Stimulated activated effector memory CD8-positive, alpha-beta T cell treated with anti-CD3 and anti-CD28 coated beads, Interleukin-12 subunit alpha, Interleukin-12 subunit beta, amount 100 ng/mL, for 72 hours (primary cell): Measurements from ENCODE around the gene TMPRSS11F.

Experiments
- ATAC-seq: fragments of 150-1000 bp; cut with Tn5 transposase; 2 replicates; pipeline ENCODE4 v1.10.0; 2021
- DNase-seq, 2 donors: peaks; one replicate each; pipeline ENCODE4 v3.0.0; 2021 to 2022; ENCODE audit warnings: low spot score in 2 of 2
- H3K27ac Mint-ChIP-seq: one replicate; pipeline ENCODE4 v1.8.0; 2022; ENCODE audit warnings: mild to moderate bottlenecking, mixed read lengths
- H3K36me3 Mint-ChIP-seq: one replicate; pipeline ENCODE4 v1.8.0; 2022; ENCODE audit warnings: mild to moderate bottlenecking, mixed read lengths
- H3K4me1 Mint-ChIP-seq: one replicate; pipeline ENCODE4 v1.8.0; 2022; ENCODE audit warnings: mixed read lengths
- H3K4me3 Mint-ChIP-seq: one replicate; pipeline ENCODE4 v1.8.0; 2022; ENCODE audit warnings: mild to moderate bottlenecking, mixed read lengths
- H3K9me3 Mint-ChIP-seq: one replicate; pipeline ENCODE4 v1.8.0; 2022; ENCODE audit warnings: mixed read lengths

Gene TMPRSS11F

DNA sequence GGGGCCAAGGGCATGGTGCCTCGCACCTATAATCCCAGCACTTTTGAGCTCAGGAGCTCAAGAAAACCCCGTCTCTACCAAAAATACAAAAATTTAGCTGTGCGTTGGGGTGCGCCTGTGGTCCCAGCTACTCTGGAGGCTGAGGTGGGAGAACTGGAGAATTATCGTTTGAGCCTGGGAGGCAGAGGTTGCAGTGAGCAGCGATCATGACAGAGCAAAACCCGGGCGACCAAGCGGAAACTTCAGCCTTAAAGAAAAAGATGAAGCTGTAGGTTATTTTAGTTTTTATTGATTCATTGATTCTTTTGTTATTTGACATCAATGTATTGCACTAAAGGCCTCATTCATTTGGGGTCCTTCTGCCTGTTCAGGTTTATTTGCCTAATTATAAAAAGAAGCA lies 5.4 kb downstream of the TMPRSS11F start:
- DNase-seq (no peak), ATAC-seq (no peak)
- H3K36me3 Mint-ChIP-seq = no peaks in the 10 kb centered on the region
- H3K4me1 Mint-ChIP-seq = no peaks in the 10 kb centered on the region
- no peak overlapping the region for H3K4me3 Mint-ChIP-seq
- no peak overlapping the region for H3K27ac Mint-ChIP-seq
- H3K9me3 Mint-ChIP-seq = no peaks in the 10 kb centered on the region

GRCh38 chr4:68123525-68123924 lies 6.1 kb downstream of the TMPRSS11F start:
- no peak for ATAC-seq
- no peaks in the 10 kb centered on the region for H3K4me1 Mint-ChIP-seq
- H3K9me3 Mint-ChIP-seq = no peaks in the 10 kb centered on the region
- no peak overlapping the region for H3K4me3 Mint-ChIP-seq
- H3K36me3 Mint-ChIP-seq = no peaks in the 10 kb centered on the region
- no peak for DNase-seq
- no peak overlapping the region for H3K27ac Mint-ChIP-seq

DNA sequence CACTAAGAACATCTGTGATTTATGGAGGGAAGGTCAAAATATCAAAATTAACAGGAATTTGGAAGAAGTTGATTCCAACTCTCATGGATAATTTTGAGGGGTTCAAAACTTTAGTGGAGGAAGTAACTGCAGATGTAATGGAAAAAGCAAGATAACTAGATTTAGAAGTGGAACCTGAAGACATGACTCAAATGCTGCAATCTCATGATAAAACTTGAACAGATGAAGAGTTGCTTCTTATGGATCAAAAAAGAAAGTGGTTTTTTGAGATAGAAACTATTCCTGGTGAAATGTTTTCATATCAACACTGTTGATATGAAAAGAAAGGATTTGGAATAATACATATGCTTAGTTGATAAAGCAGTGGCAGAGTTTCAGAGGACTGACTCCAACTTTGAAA lies 9.7 kb downstream of the TMPRSS11F start:
- no peak overlapping the region for H3K27ac Mint-ChIP-seq
- H3K9me3 Mint-ChIP-seq = no peaks in the 10 kb centered on the region

GRCh38 chr4:68110441-68110840 lies 19.2 kb downstream of the TMPRSS11F start:
- Mint-ChIP-seq H3K27ac (no peak overlapping the region), H3K4me1 (no peaks in the 10 kb centered on the region), H3K9me3 (no peaks in the 10 kb centered on the region), H3K4me3 (no peak overlapping the region), H3K36me3 (no peaks in the 10 kb centered on the region)
- no peak for DNase-seq
- ATAC-seq = no peak

More for the DNA sequence above, 9.7 kb downstream of the TMPRSS11F start:
- H3K36me3 Mint-ChIP-seq = no peaks in the 10 kb centered on the region
- no peak overlapping the region for H3K4me3 Mint-ChIP-seq
- ATAC-seq (no peak), DNase-seq (no peak)
- no peaks in the 10 kb centered on the region for H3K4me1 Mint-ChIP-seq

DNA sequence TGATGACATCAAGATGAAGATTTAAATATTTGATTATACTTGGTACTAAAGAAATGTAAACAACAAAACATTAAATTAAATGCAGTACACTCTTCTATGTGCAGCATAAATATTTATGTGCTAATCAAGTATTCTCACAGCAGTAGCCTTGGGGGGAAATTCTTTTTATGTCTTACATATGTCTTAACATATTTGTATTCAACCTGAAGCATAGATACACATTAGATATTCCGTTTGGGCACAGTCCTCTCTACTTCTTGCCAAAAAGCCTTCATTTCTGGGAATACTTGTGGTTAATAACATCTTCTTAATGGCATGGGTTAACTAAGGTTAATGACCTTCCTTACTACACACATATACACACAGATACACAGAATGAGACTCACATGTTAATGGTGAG lies 19.8 kb downstream of the TMPRSS11F start:
- no peak for ATAC-seq
- Mint-ChIP-seq H3K4me3 (no peak overlapping the region), H3K36me3 (no peaks in the 10 kb centered on the region), H3K27ac (no peak overlapping the region), H3K9me3 (no peaks in the 10 kb centered on the region), H3K4me1 (no peaks in the 10 kb centered on the region)
- DNase-seq = no peak

- DNase-seq (no peak), ATAC-seq (peak; percentile 8)
- no peak overlapping the region for H3K27ac Mint-ChIP-seq
- no peak overlapping the region for H3K4me3 Mint-ChIP-seq
- no peaks in the 10 kb centered on the region for H3K36me3 Mint-ChIP-seq
- peaks cover 11% of the 10 kb centered on the region for H3K9me3 Mint-ChIP-seq
- no peaks in the 10 kb centered on the region for H3K4me1 Mint-ChIP-seq
Observed at GRCh38 chr4:68082758-68083157, 46.9 kb downstream of the TMPRSS11F start.

GRCh38 chr4:68079928-68080327 lies 49.7 kb downstream of the TMPRSS11F start:
- H3K27ac Mint-ChIP-seq = no peak overlapping the region
- DNase-seq (no peak), ATAC-seq (no peak)
- no peaks in the 10 kb centered on the region for H3K4me1 Mint-ChIP-seq
- no peak overlapping the region for H3K4me3 Mint-ChIP-seq
- H3K9me3 Mint-ChIP-seq = peaks cover 6% of the 10 kb centered on the region
- no peaks in the 10 kb centered on the region for H3K36me3 Mint-ChIP-seq

- peaks cover 6% of the 10 kb centered on the region for H3K9me3 Mint-ChIP-seq
- no peak overlapping the region for H3K27ac Mint-ChIP-seq
- H3K4me3 Mint-ChIP-seq = no peak overlapping the region
- ATAC-seq = peak; percentile 19
- H3K4me1 Mint-ChIP-seq = no peaks in the 10 kb centered on the region
- DNase-seq = no peak
- H3K36me3 Mint-ChIP-seq = no peaks in the 10 kb centered on the region
Observed at GRCh38 chr4:68077737-68078136, 51.9 kb downstream of the TMPRSS11F start.

GRCh38 chr4:68077301-68077700 lies 52.4 kb downstream of the TMPRSS11F start:
- Mint-ChIP-seq H3K4me1 (no peaks in the 10 kb centered on the region), H3K36me3 (no peaks in the 10 kb centered on the region)
- no peak for DNase-seq

DNA sequence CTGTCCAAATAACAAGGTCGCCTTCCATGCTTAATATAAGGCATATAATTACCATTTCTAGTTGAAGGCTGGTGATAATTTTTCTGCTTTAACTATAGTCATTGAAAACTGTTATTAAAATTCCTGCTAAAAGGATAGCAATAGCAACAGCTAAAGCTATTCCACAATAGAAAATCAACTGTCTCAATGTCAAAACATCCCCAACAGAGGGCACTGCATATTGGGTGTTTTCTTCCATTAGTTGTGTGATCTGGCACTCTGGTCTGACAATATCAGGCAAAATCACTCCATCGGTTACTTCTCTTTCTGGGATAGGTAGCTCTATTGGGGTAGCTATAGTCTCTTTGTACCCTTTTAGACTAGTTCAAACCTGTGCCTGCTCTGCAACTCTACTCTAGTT lies 53.5 kb downstream of the TMPRSS11F start:
- Mint-ChIP-seq H3K4me1 (no peaks in the 10 kb centered on the region), H3K27ac (no peak overlapping the region), H3K9me3 (peaks cover 6% of the 10 kb centered on the region), H3K4me3 (no peak overlapping the region), H3K36me3 (no peaks in the 10 kb centered on the region)
- DNase-seq (no peak), ATAC-seq (no peak)

More at GRCh38 chr4:68077301-68077700, 52.4 kb downstream of the TMPRSS11F start:
- ATAC-seq = peak; percentile 16
- H3K9me3 Mint-ChIP-seq = peaks cover 6% of the 10 kb centered on the region
- H3K27ac Mint-ChIP-seq = no peak overlapping the region
- no peak overlapping the region for H3K4me3 Mint-ChIP-seq

GRCh38 chr4:68074397-68074796 lies 55.3 kb downstream of the TMPRSS11F start:
- H3K4me1 Mint-ChIP-seq = no peaks in the 10 kb centered on the region
- no peak overlapping the region for H3K4me3 Mint-ChIP-seq
- no peaks in the 10 kb centered on the region for H3K36me3 Mint-ChIP-seq

GRCh38 chr4:68070302-68070701 lies 59.4 kb downstream of the TMPRSS11F start:
- peaks cover 2% of the 10 kb centered on the region for H3K9me3 Mint-ChIP-seq
- ATAC-seq = no peak
- H3K4me3 Mint-ChIP-seq = no peak overlapping the region
- H3K36me3 Mint-ChIP-seq = no peaks in the 10 kb centered on the region
- no peak for DNase-seq
- H3K4me1 Mint-ChIP-seq = no peaks in the 10 kb centered on the region
- no peak overlapping the region for H3K27ac Mint-ChIP-seq

More at GRCh38 chr4:68074397-68074796, 55.3 kb downstream of the TMPRSS11F start:
- Mint-ChIP-seq H3K9me3 (peaks cover 6% of the 10 kb centered on the region), H3K27ac (no peak overlapping the region)
- DNase-seq = no peak
- no peak for ATAC-seq

DNA sequence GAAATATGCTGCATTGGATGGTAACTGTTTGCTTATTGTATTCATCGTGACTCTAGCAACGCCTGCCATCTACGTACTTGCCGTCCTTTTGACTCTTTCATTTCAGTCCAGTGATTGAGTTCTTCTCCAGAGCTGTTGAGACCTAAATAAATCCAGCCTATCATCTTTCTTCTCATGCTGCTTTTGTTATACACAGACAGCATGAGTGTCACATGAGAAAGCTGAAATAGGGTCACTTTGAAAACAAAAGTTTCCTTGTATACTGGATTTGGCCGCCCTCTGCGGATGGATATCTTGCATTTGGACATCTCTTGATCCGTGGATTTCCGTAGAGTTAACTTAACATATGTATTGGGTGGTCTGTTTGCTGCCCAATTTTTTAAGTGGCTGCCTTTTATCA lies 67.2 kb downstream of the TMPRSS11F start:
- Mint-ChIP-seq H3K4me1 (no peaks in the 10 kb centered on the region), H3K4me3 (no peak overlapping the region), H3K9me3 (no peaks in the 10 kb centered on the region), H3K27ac (no peak overlapping the region), H3K36me3 (no peaks in the 10 kb centered on the region)
- ATAC-seq (no peak), DNase-seq (no peak)

DNA sequence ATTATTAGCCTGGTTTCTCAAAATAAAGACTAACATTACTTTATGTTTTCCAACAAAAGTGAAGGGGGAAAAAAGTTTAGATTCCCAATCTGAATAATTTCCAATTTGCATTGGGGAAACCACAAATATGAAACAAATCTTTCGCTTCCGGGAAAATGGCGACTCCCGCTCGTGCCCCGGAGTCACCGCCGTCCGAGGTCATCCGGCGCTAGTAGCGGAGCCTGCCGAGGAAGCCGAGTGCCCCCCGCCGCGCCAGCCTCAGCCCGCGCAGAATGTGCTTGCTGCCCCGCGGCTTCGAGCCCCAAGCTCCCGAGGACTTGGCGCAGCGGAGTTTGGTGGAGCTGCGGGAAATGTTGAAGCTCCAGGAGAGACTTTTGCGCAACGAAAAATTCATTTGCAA lies 91.4 kb downstream of the TMPRSS11F start:
- H3K36me3 Mint-ChIP-seq = no peaks in the 10 kb centered on the region
- H3K4me3 Mint-ChIP-seq = no peak overlapping the region
- H3K9me3 Mint-ChIP-seq = no peaks in the 10 kb centered on the region
- no peak overlapping the region for H3K27ac Mint-ChIP-seq
- no peak for DNase-seq
- no peak for ATAC-seq
- H3K4me1 Mint-ChIP-seq = no peaks in the 10 kb centered on the region

DNA sequence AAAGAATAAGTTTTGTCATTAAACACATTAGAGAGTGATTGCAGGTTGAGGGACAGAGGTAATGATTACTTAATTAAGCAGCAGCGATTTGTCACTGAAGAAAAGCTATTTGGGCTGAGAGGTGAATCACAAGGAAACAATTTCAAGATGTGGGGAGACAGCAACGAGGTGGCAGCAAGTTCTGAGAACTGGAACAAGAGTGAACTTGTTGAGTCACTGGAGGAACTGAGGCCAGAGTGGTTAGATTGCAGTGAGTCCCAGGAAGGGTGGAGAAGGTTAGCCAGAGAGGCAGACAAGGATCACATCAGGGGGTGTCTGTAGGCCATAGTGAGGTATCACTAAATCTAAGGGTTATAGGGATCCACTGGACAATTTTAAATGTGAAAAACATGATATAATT lies 108.5 kb downstream of the TMPRSS11F start:
- Mint-ChIP-seq H3K4me1 (no peaks in the 10 kb centered on the region), H3K36me3 (no peaks in the 10 kb centered on the region), H3K27ac (no peak overlapping the region), H3K4me3 (no peak overlapping the region), H3K9me3 (peaks cover 6% of the 10 kb centered on the region)
- DNase-seq (no peak), ATAC-seq (peak; percentile 47)

DNA sequence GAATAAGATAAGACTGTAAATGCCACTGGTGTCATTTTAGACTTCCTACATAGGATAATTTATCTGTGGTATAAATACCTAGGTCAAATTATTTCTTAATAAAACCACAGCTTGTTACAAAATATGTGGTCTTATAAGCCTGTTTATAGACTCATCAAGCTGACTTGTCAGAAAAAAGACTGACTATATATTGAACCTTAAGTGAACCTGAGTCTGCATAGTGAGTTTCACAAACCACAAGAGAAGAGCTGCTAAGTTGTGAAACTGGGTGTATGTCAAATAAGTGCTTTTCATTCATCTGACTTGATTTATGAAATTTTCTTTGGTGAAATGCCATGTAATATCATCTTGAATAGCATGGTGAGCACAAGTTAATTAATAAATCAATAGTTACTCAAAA lies 118.0 kb downstream of the TMPRSS11F start:
- no peak overlapping the region for H3K27ac Mint-ChIP-seq
- ATAC-seq (no peak), DNase-seq (no peak)
- no peak overlapping the region for H3K4me3 Mint-ChIP-seq
- no peaks in the 10 kb centered on the region for H3K36me3 Mint-ChIP-seq
- peaks cover 2% of the 10 kb centered on the region for H3K9me3 Mint-ChIP-seq
- H3K4me1 Mint-ChIP-seq = no peaks in the 10 kb centered on the region
